Astrocyte of the spinal cord (primary cell): Measurements from ENCODE around the gene SPARCL1.
A peak's percentile ranks its signal among the peaks of the same experiment; 100 is the strongest.

Experiments
- DNase-seq: peaks from one replicate; pipeline ENCODE4 v3.0.0; 2011; ENCODE audit warnings: low read depth, low spot score
- H3K4me3 ChIP-seq: 2 replicates; pipeline ENCODE4 v1.5.1; 2011; ENCODE audit warnings: low read depth, mild to moderate bottlenecking, low read length, moderate library complexity
- in situ Hi-C: cut with HindIII; loops from 2 replicates; pipeline ENCODE4 v1.10.0; 2017; ENCODE audit warnings: low sequenced_read_pairs
- TF ChIP-seq, protein P1 (sequence below): IDR thresholded peaks from 2 replicates; pipeline ENCODE4 v1.5.1; 2012; ENCODE audit warnings: low read depth, mild to moderate bottlenecking, low read length, inconsistent platforms

Gene SPARCL1

GRCh38 chr4:87541956-87542709, 13.0 kb upstream of the SPARCL1 start:
- TF ChIP-seq, protein P1, sequence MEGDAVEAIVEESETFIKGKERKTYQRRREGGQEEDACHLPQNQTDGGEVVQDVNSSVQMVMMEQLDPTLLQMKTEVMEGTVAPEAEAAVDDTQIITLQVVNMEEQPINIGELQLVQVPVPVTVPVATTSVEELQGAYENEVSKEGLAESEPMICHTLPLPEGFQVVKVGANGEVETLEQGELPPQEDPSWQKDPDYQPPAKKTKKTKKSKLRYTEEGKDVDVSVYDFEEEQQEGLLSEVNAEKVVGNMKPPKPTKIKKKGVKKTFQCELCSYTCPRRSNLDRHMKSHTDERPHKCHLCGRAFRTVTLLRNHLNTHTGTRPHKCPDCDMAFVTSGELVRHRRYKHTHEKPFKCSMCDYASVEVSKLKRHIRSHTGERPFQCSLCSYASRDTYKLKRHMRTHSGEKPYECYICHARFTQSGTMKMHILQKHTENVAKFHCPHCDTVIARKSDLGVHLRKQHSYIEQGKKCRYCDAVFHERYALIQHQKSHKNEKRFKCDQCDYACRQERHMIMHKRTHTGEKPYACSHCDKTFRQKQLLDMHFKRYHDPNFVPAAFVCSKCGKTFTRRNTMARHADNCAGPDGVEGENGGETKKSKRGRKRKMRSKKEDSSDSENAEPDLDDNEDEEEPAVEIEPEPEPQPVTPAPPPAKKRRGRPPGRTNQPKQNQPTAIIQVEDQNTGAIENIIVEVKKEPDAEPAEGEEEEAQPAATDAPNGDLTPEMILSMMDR: no peak
- in situ Hi-C loops: no loop called here
- no peak overlapping the region for H3K4me3 ChIP-seq
- DNase-seq: no peak

DNA sequence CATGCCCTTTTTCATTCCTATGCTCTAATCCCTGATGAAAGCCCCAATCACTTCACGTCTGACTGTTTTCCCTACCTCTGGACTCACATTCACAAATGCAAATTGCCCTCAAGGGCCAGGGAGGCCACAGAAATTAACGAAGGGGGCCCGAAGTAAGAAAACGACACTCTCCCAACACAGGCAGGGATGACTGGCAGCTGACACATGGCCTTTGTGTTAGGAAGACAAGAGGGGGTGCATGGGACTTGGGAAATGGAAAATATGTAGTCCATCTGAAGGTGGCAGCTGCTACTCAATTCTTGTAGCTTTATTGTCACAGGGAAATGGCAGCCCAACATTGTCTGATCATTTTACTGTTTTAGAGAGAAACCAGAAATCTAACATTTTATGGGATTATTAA, 12.3 kb upstream of the SPARCL1 start:
- H3K4me3 ChIP-seq: no peak overlapping the region
- TF ChIP-seq, protein P1: no peak
- DNase-seq: no peak
- in situ Hi-C loops: no loop called here

DNA sequence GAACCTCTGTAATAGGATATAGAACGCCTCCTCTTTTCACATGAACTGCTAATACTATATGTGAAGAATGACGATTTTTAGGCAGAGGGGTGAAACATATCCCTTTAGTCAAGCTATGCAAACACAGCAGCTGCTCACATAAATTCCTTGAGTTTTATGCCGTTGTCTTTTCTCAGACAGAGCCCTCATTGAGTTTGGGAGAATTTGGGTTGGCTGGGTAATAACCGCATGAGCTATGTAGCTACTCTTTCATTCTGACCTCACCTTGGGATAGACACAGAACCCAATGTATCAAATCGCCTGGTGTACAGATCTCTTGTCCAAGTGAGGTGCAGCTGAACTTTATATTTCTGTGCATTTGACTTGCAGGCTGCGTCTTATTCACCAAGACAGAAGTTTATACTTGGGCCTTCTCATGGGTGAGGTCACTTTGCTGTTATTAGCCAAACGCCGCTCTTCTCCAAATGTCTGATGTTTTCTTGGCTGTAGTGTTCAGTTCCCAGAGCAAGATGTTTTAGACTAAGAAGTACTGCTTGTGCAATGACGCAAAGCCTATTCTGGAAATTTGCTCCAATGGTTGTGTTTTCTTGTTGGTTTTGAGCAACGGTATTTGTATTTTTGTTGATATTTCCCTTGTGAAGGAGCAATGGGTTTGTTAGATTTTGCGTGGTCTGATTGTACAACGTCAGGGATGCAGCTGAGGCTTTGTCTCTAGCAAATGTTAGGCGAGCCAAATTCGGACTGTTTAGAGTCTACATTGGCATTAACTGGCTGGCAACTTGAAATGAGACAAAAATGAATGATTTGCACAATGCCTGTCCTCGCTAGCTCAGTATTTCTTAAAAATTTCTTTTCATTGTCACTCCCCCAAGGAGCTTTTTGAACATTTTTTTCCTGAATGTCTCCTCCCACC, 11.2 kb upstream of the SPARCL1 start:
- TF ChIP-seq, protein P1: no peak
- in situ Hi-C loops: no loop called here
- H3K4me3 ChIP-seq: no peak overlapping the region
- DNase-seq: peak; percentile 14

DNA sequence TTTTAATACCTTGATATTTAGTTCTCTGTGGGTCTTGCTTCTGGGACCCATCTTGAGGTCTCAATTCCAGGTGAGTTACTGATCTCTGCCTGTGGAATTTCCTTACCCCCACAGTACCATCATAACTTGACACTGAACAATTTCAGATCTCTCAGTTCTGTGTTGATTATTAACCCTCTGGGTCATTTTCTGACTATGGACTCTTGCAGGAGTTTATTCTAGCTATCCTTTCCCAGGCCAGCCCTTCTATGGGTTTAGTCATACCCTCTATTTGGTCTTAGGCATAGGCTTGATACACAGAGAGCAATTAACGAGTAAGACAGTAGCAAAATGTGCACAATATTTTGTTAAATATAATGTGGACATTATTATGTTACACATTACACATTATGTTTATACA, 3.7 kb upstream of the SPARCL1 start:
- in situ Hi-C loops: no loop called here
- no peak for DNase-seq
- TF ChIP-seq, protein P1: no peak
- H3K4me3 ChIP-seq: no peak overlapping the region

DNA sequence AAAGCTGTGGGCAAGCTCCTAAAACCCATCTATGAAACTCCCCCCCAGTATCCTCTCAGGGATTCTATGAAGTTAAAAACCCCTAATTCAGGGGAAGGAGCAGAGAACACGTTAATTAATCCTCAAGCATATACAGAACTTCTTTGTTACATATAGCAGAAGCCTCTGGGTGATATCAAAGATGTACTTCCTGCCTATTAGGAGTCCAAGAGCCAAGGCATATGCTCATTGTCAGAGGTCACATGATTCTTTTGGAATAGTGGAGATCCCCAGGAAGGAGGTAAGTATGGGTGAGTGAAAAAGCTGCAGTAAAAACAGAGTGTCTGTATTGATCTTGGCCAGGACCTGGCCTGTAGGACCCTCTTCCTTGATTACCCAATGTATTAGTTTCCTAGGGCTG, 2.9 kb upstream of the SPARCL1 start:
- in situ Hi-C loops: no loop called here
- TF ChIP-seq, protein P1: no peak
- DNase-seq: no peak
- no peak overlapping the region for H3K4me3 ChIP-seq

DNA sequence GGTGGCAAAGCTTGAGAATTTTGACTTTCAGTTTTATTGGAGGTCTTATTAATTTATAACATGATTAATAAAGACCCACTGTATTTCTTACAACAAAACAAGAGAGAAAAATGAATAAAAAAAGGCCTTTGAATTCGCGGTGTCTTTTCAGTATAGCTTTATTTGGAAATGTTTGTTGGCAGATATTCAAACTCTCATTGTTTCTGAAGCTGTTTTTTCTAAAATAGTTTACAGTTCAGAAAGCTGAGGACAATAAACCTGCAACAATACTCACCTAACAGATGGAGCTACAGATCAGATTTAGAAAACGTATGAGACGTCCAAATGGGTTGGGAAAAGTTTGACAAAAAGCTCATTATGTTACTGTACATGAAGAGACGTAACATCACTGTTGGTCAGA, 2.4 kb upstream of the SPARCL1 start:
- no peak for DNase-seq
- TF ChIP-seq, protein P1: no peak
- no peak overlapping the region for H3K4me3 ChIP-seq
- in situ Hi-C loops: no loop called here
